Spleen (tissue), 7 donors: ENCODE results near the gene MIDN.
"Not testable (repeated sequence)": the region's sequence is repeated elsewhere in the genome, so short reads cannot be mapped to it uniquely, and the experiment has no call there.

ENCODE experiments used
- POLR2A ChIP-seq, 3 donors: fragments of 450-650 bp; IDR thresholded peaks; one replicate each; pipeline ENCODE4 v1.5.1; 2017; ENCODE audit warnings: antibody characterized with exemption in 3 of 3, mild to moderate bottlenecking in 1 of 3
- TF ChIP-seq, protein P1 (sequence below), 11 experiments: fragments of 200-600 bp in 7 of 11; fragments of 450-650 bp in 4 of 11; sonication (generic) in 4 of 11; IDR thresholded peaks in 8 of 11; conservative IDR thresholded peaks in 3 of 11; 1 replicate in 7 of 11; 2 replicates in 4 of 11; pipeline versions ENCODE4 v1.4.0 to v1.8.0; 2016 to 2021; ENCODE audit warnings: antibody characterized with exemption in 11 of 11, inconsistent platforms in 4 of 11, mild to moderate bottlenecking in 1 of 11
- donor health status: DM: no; HTN: no; CAD: no; lungs with moderate emphysema.
- donor health status: DM: no; HTN: no; CAD: no.
- donor health status: DM: no; HTN: no; CAD: no.

DNA sequence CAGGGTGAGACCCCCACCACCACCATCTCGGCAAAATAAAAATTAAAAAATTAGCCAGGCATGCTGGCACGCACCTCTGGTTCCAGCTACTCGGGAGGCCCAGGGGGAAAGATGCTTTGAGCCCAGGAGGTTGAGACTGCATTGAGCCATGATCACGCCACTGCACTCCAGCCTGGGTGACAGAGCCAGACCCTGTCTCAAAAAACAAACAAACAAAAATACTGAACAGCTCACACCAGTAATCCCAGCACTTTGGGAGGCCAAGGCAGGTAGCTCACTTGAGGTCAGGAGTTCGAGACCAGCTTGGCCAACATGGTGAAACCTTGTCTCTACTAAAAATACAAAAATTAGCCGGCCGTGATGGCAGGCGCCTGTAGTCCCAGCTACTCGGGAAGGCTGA lies 57.0 kb downstream of the MIDN start:
- TF ChIP-seq, protein P1, sequence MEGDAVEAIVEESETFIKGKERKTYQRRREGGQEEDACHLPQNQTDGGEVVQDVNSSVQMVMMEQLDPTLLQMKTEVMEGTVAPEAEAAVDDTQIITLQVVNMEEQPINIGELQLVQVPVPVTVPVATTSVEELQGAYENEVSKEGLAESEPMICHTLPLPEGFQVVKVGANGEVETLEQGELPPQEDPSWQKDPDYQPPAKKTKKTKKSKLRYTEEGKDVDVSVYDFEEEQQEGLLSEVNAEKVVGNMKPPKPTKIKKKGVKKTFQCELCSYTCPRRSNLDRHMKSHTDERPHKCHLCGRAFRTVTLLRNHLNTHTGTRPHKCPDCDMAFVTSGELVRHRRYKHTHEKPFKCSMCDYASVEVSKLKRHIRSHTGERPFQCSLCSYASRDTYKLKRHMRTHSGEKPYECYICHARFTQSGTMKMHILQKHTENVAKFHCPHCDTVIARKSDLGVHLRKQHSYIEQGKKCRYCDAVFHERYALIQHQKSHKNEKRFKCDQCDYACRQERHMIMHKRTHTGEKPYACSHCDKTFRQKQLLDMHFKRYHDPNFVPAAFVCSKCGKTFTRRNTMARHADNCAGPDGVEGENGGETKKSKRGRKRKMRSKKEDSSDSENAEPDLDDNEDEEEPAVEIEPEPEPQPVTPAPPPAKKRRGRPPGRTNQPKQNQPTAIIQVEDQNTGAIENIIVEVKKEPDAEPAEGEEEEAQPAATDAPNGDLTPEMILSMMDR (IDR thresholded peaks at IDR 0.05 in 8 of 11, conservative IDR thresholded peaks at IDR 0.05 in 3 of 11), result not testable (repeated sequence)
- not testable (repeated sequence) for TF ChIP-seq POLR2A (IDR thresholded peaks at IDR 0.05)
